Measurements from ENCODE around the gene NOL3. TPM values are rescaled to one million over a fixed set of nuclear protein-coding genes. Genes with fewer than 3 reads are reported as not detected.

NOL3 gene
- total RNA-seq, 1 donor from 2014 or later = 2.6 TPM

- peaks cover 19% of the 10 kb centered on the region for H3K4me1 Mint-ChIP-seq (ENCODE audit: unreplicated experiment)
- TF ChIP-seq CTCF (IDR thresholded peaks at IDR 0.05; ENCODE audit: unreplicated experiment) = no peak
- no peak for DNase-seq (ENCODE audit: low spot score)
- H3K27ac Mint-ChIP-seq (ENCODE audit: unreplicated experiment) = peak overlapping the region; percentile 36
- H3K9me3 Mint-ChIP-seq (ENCODE audit: unreplicated experiment) = no peaks in the 10 kb centered on the region
- H3K36me3 Mint-ChIP-seq (ENCODE audit: low read depth, unreplicated experiment) = peaks cover 4% of the 10 kb centered on the region
- peak overlapping the region; percentile 87 for H3K4me3 Mint-ChIP-seq (ENCODE audit: unreplicated experiment)
- peaks cover 40% of the 10 kb centered on the region for H3K27me3 Mint-ChIP-seq (ENCODE audit: unreplicated experiment)
These were observed 12.3 kb upstream of the NOL3 start for GRCh38 chr16:67157892-67158635.

- peaks cover 4% of the 10 kb centered on the region for H3K36me3 Mint-ChIP-seq (ENCODE audit: low read depth, unreplicated experiment)
- TF ChIP-seq CTCF (IDR thresholded peaks at IDR 0.05; ENCODE audit: unreplicated experiment) = no peak
- no peak for DNase-seq (ENCODE audit: low spot score)
- no peaks in the 10 kb centered on the region for H3K9me3 Mint-ChIP-seq (ENCODE audit: unreplicated experiment)
- no peak overlapping the region for H3K27ac Mint-ChIP-seq (ENCODE audit: unreplicated experiment)
- peak overlapping the region; percentile 87 for H3K4me3 Mint-ChIP-seq (ENCODE audit: unreplicated experiment)
- peaks cover 38% of the 10 kb centered on the region for H3K27me3 Mint-ChIP-seq (ENCODE audit: unreplicated experiment)
- H3K4me1 Mint-ChIP-seq (ENCODE audit: unreplicated experiment) = peaks cover 19% of the 10 kb centered on the region
These were observed 11.4 kb upstream of the NOL3 start for GRCh38 chr16:67158637-67159600.

- no peak for DNase-seq (ENCODE audit: low spot score)
- Mint-ChIP-seq H3K4me3 (ENCODE audit: unreplicated experiment) (no peak overlapping the region), H3K27ac (ENCODE audit: unreplicated experiment) (no peak overlapping the region), H3K9me3 (ENCODE audit: unreplicated experiment) (no peaks in the 10 kb centered on the region), H3K27me3 (ENCODE audit: unreplicated experiment) (peaks cover 34% of the 10 kb centered on the region), H3K36me3 (ENCODE audit: low read depth, unreplicated experiment) (peaks cover 4% of the 10 kb centered on the region), H3K4me1 (ENCODE audit: unreplicated experiment) (peaks cover 19% of the 10 kb centered on the region)
- no peak for TF ChIP-seq CTCF (IDR thresholded peaks at IDR 0.05; ENCODE audit: unreplicated experiment)
These were observed 8.7 kb upstream of the NOL3 start for GRCh38 chr16:67161595-67162058.

GRCh38 chr16:67162506-67163163 lies 7.7 kb upstream of the NOL3 start:
- no peaks in the 10 kb centered on the region for H3K9me3 Mint-ChIP-seq (ENCODE audit: unreplicated experiment)
- no peak for TF ChIP-seq CTCF (IDR thresholded peaks at IDR 0.05; ENCODE audit: unreplicated experiment)
- peaks cover 15% of the 10 kb centered on the region for H3K4me1 Mint-ChIP-seq (ENCODE audit: unreplicated experiment)
- H3K27me3 Mint-ChIP-seq (ENCODE audit: unreplicated experiment) = peaks cover 31% of the 10 kb centered on the region
- no peak overlapping the region for H3K4me3 Mint-ChIP-seq (ENCODE audit: unreplicated experiment)
- H3K36me3 Mint-ChIP-seq (ENCODE audit: low read depth, unreplicated experiment) = peaks cover 4% of the 10 kb centered on the region
- H3K27ac Mint-ChIP-seq (ENCODE audit: unreplicated experiment) = no peak overlapping the region
- DNase-seq (ENCODE audit: low spot score) = no peak
